Measurements from ENCODE around the gene CD86.
"Not testable (repeated sequence)": the region's sequence is repeated elsewhere in the genome, so short reads cannot be mapped to it uniquely, and the experiment has no call there.

Gene CD86, protein sequence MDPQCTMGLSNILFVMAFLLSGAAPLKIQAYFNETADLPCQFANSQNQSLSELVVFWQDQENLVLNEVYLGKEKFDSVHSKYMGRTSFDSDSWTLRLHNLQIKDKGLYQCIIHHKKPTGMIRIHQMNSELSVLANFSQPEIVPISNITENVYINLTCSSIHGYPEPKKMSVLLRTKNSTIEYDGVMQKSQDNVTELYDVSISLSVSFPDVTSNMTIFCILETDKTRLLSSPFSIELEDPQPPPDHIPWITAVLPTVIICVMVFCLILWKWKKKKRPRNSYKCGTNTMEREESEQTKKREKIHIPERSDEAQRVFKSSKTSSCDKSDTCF

GRCh38 chr3:122055215-122055614, at the start of gene CD86:
CD86 (plus strand) TSS chr3:122055362; CDS start chr3:122055490, 128 bp downstream.
- FAIRE-seq: no peak

GRCh38 chr3:122006267-122006666, 48.9 kb upstream of the CD86 start:
- no peak for DNase-seq (ENCODE audit: insufficient read length, low spot score)
- FAIRE-seq: no peak

More at GRCh38 chr3:122055215-122055614, at the start of gene CD86:
- no peak for DNase-seq (ENCODE audit: insufficient read length, low spot score)

DNA sequence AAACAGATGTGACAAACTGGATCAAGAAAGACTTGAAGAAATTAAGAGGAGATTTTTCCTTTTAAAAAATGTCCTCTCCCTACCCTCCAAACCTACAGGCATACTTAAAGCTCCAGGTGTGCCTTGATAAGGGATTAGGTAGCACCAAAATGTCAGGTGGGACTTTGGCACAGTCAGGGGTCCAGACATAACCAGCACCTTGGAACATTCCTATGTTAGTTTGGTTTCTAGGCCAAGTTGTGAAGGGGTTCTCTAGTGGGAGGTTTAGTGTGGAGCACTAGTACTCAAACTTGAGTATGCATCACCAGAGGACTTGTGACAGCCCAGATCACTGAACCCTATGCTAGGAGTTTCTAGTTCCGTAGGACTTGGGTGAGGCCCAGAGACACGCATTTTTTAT, 47.0 kb upstream of the CD86 start:
- no peak for DNase-seq (ENCODE audit: insufficient read length, low spot score)
- no peak for FAIRE-seq

DNA sequence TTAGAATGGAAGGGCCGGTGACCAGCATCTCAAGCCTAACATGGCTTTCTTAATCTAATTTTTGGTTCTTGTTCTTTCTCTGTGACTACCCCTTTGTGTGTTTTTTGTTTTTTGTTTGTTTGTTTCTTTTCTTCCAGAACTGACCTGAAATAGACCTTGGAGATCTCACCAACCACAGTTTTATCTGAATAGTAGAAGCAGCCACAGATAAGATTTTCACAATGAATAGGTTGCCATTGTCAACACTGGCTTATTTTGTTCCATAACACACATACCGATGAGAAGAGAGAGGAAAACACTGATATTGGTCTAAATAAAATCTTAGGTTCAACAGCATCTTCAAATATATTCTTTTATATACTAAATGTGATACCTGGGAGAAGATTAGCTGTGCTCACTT, 44.7 kb upstream of the CD86 start:
- FAIRE-seq: no peak

DNA sequence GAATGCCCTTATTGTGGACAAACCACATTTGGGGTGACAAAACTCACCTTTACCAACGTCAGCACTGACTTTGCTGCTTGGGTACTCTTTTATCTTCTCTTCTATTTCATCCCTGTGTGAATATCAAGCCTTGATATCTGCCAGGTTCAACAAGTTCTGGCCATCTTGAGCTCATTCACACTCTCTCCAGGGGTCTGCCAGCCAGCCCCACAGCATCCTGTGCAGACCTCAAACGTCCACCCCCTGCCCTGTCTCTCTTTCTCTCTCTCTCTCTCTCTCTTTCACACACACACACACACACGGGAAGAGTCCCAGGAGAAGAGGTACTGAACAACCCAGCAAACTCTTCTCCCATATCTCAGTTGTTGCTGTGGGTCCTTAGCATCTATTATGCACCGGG, 43.8 kb upstream of the CD86 start:
- no peak for DNase-seq (ENCODE audit: insufficient read length, low spot score)
- FAIRE-seq: no peak

More for the DNA sequence above, 44.7 kb upstream of the CD86 start:
- DNase-seq (ENCODE audit: insufficient read length, low spot score): no peak

- no peak for DNase-seq (ENCODE audit: insufficient read length, low spot score)
- FAIRE-seq: no peak
Observed at GRCh38 chr3:122012821-122013220, 42.3 kb upstream of the CD86 start.

DNA sequence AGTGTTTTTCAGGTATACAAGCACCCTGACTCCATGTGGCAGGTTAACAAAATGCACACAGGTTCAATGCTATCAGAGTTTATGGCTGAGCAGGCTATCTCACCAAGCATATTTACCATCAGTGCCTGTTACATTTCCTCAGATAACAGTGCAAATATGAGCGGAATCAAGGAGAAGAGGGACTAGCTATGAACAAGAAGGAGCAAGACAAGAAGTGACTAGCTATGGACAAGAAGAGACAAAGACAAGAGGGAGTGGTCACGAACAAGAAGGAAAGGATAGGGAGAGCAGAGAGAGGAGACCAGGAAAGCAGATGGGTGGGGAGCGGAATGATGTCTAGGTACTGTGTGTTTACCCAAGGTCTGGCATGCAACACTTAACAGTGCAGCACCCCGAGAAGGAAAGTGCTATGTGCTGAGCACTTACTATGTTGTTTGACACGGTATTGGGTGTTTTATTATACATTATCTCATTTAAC, 41.7 kb upstream of the CD86 start:
- no peak for DNase-seq (ENCODE audit: insufficient read length, low spot score)
- no peak for FAIRE-seq

- FAIRE-seq (no peak), DNase-seq (ENCODE audit: insufficient read length, low spot score) (no peak)
Observed at GRCh38 chr3:122014741-122015140, 40.4 kb upstream of the CD86 start.

GRCh38 chr3:122019493-122019892, 35.7 kb upstream of the CD86 start:
- DNase-seq (ENCODE audit: insufficient read length, low spot score) (no peak), FAIRE-seq (no peak)

GRCh38 chr3:122021037-122021436, 34.1 kb upstream of the CD86 start:
- no peak for FAIRE-seq
- DNase-seq (ENCODE audit: insufficient read length, low spot score): no peak

- DNase-seq (ENCODE audit: insufficient read length, low spot score): no peak
- no peak for FAIRE-seq
Observed at GRCh38 chr3:122021811-122022401, 33.3 kb upstream of the CD86 start, which contains the start of gene ILDR1. ILDR1 (minus strand) TSS chr3:122022247; CDS start chr3:122022077, 170 bp downstream.

- no peak for FAIRE-seq
- no peak for DNase-seq (ENCODE audit: insufficient read length, low spot score)
Observed at GRCh38 chr3:122023335-122023910, 31.7 kb upstream of the CD86 start.

- DNase-seq (ENCODE audit: insufficient read length, low spot score) (no peak), FAIRE-seq (no peak)
Observed at GRCh38 chr3:122024800-122025199, 30.4 kb upstream of the CD86 start.

- FAIRE-seq: no peak
- DNase-seq (ENCODE audit: insufficient read length, low spot score): no peak
Observed at GRCh38 chr3:122025296-122025695, 29.9 kb upstream of the CD86 start.

GRCh38 chr3:122030381-122031122, 24.6 kb upstream of the CD86 start:
- FAIRE-seq (no peak), DNase-seq (ENCODE audit: insufficient read length, low spot score) (no peak)

GRCh38 chr3:122031123-122031468, 24.1 kb upstream of the CD86 start:
- DNase-seq (ENCODE audit: insufficient read length, low spot score) (no peak), FAIRE-seq (no peak)

GRCh38 chr3:122032531-122032930, 22.6 kb upstream of the CD86 start:
- DNase-seq (ENCODE audit: insufficient read length, low spot score): no peak
- no peak for FAIRE-seq

DNA sequence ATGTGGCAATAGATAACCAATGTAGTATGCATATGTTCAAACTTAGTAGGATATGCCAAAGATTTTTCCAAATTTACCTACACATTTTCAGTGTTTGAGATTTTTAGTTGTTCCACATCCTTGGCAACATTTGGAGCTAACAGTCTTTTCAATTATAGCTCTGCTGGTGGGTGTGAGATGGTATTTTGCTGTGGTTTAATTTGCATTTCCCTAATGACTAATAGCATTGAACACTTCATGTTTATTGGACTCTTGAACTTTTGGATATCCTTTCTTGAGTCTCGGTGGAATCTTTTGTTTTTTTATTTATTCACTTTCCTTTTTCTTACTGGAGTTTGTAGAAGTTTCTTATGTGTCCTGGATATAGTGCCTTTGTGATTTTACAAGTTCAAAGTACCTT, 22.1 kb upstream of the CD86 start:
- DNase-seq (ENCODE audit: insufficient read length, low spot score) (no peak), FAIRE-seq (no peak)

DNA sequence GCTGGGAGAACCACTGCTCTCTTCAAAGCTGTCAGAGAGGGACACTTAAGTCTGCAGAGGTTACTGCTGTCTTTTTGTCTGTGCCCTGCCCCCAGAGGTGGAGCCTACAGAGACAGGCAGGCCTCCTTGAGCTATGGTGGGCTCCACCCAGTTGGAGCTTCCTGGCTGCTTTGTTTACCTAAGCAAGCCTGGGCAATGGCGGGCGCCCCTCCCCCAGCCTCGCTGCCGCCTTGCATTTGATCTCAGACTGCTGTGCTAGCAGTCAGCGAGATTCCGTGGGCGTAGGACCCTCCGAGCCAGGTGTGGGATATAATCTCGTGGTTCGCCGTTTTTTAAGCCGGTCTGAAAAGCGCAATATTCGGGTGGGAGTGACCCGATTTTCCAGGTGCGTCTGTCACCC, 7.9 kb upstream of the CD86 start:
- not testable (repeated sequence) for FAIRE-seq; DNase-seq (ENCODE audit: insufficient read length, low spot score)

- DNase-seq (ENCODE audit: insufficient read length, low spot score); FAIRE-seq: not testable (repeated sequence)
Observed at GRCh38 chr3:122047773-122048172, 7.4 kb upstream of the CD86 start.

DNA sequence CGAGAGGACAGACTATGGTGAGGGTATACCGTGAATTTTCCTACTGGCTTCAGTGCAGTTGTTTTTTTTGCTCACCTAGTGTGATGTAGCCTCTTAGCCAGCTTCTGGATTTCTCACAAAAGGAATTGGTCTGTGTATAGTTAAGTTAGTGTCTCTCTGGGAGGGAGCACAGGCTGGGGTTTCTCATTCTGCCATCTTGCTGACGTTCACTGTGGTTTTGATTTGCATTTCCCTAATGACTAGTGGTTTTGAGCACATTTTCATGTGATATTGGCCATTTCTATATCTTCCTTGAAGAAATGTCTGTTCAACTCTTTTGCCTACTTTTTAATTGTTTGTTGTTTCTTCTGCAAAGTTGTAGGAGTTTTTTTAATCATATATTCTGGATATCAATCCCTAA, 2.2 kb upstream of the CD86 start:
- FAIRE-seq (no peak), DNase-seq (ENCODE audit: insufficient read length, low spot score) (no peak)

Data from HTR-8/SVneo (cell line).